ENCODE measurements around the gene MBD6. TPM values are rescaled to one million over a fixed set of nuclear protein-coding genes. Genes with fewer than 3 reads are reported as not detected.

The MBD6 gene
- total and polyA plus RNA-seq, 11 donors: 11.4 to 43.3 (median 28.7) TPM

DNA sequence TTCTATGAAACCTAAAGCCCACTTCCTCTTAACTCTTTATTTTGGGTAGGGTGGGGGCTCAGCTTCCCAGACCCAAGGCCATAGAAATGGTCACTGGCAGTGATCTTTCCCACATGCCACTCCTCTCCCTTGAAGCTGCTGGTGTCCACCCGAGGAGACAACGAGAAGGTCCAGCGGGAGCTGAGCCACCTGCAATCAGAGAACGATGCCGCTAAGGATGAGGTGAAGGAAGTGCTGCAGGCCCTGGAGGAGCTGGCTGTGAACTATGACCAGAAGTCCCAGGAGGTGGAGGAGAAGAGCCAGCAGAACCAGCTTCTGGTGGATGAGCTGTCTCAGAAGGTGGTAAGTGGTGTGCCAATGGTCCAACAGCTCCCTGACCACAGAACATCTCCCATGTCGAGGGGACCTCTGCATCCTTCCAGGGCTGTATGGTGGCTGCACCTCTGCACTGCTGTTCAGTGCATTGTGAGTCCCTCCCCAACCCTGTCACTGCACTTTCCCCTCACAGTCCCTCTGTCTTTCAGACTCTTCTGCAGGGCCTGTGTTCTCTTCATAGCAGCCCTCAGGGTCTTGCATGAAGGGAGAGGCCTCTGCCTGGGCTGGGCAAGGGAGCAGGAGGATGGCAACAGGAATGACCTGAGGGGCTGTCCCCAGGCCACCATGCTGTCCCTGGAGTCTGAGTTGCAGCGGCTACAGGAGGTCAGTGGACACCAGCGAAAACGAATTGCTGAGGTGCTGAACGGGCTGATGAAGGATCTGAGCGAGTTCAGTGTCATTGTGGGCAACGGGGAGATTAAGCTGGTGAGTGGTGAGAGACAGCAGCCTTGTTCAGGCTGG is 49.5 kb downstream of the MBD6 start:
- TF ChIP-seq, protein P1, sequence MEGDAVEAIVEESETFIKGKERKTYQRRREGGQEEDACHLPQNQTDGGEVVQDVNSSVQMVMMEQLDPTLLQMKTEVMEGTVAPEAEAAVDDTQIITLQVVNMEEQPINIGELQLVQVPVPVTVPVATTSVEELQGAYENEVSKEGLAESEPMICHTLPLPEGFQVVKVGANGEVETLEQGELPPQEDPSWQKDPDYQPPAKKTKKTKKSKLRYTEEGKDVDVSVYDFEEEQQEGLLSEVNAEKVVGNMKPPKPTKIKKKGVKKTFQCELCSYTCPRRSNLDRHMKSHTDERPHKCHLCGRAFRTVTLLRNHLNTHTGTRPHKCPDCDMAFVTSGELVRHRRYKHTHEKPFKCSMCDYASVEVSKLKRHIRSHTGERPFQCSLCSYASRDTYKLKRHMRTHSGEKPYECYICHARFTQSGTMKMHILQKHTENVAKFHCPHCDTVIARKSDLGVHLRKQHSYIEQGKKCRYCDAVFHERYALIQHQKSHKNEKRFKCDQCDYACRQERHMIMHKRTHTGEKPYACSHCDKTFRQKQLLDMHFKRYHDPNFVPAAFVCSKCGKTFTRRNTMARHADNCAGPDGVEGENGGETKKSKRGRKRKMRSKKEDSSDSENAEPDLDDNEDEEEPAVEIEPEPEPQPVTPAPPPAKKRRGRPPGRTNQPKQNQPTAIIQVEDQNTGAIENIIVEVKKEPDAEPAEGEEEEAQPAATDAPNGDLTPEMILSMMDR (IDR thresholded peaks at IDR 0.05): no peak
- no peak for TF ChIP-seq POLR2A (IDR thresholded peaks at IDR 0.05)

DNA sequence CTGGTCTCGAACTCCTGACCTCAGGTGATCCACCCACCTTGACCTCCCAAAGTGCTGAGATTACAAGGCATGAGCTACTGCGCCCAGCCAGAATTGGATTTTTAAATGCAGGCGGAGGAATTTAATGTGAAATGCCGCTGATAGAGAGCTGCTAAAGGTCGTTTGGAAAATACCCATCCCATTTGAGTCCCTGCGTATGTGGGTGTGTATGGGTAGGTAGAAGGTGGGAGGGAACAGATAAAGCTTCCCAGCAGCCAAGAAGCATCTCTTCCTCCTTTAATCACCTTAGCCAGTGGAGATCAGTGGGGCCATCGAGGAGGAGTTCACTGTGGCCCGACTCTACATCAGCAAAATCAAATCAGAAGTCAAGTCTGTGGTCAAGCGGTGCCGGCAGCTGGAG is 52.2 kb downstream of the MBD6 start:
- Histone ChIP-seq H3K9me3 (no peaks in the 10 kb centered on the region), H3K4me3 (no peak overlapping the region), H3K27ac (no peak overlapping the region), H3K4me1 (no peaks in the 10 kb centered on the region), H3K36me3 (no peaks in the 10 kb centered on the region), H3K27me3 (peaks cover 0 to 15% (median 0%) of the 10 kb centered on the region in 9 donors)
- ATAC-seq: no peak
- no peak for DNase-seq
- intact Hi-C loops (cut with DNase I): no loop called here
- 80 to 88% (median 85%) methylated on average over 10 of the region's 10 CpGs for WGBS, 4 donors
- TF ChIP-seq POLR2A (IDR thresholded peaks at IDR 0.05): no peak
- TF ChIP-seq, protein P1 (IDR thresholded peaks at IDR 0.05): no peak

More for the DNA sequence above, 49.5 kb downstream of the MBD6 start:
- Histone ChIP-seq H3K27me3 (peaks cover 0 to 31% (median 0%) of the 10 kb centered on the region in 9 donors), H3K4me3 (no peak overlapping the region), H3K9me3 (no peaks in the 10 kb centered on the region), H3K36me3 (no peaks in the 10 kb centered on the region), H3K27ac (no peak overlapping the region), H3K4me1 (no peaks in the 10 kb centered on the region)
- intact Hi-C loops (cut with DNase I): no loop called here
- ATAC-seq (no peak), DNase-seq (no peak)
- WGBS, 4 donors: 83 to 89% (median 87%) methylated on average over 12 of the region's 12 CpGs

DNA sequence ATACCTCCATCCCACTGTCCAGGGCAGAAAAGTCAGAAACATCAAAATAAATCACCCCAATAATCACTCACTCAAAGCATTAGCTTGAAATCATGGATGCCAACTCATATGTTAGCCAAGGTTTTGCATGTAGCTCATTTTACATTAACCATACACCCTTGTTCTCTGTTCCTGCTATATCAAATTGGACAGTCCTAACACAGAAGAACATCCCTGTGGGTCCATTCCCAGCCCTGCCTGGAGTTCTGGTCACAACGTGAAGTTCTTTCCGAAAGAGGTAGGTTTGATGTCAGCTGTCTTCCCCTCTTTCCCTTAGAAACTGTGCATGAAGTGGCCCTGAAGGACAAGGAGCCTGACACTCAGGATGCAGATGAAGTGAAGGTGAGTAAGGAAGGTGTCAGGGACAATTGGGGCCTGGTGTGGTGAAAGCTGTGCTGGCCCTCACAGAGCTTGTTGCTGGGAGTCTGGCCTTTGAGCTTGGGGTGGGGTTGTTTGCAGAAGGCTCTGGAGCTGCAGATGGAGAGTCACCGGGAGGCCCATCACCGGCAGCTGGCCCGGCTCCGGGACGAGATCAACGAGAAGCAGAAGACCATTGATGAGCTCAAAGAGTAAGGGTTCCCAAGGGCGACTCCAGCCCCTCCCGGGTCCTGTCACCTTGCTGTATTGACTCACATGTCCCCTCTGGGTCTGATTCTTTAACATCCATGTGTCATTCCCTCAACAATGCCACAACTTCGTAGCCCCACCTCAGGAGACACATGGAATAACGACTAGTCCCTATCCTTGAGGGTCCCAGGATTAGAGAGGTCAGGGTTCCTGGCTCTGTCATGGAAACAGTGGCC is 53.4 kb downstream of the MBD6 start:
- no peaks in the 10 kb centered on the region for H3K4me1 ChIP-seq
- no peak overlapping the region for H3K27ac ChIP-seq
- no peaks in the 10 kb centered on the region for H3K9me3 ChIP-seq
- TF ChIP-seq, protein P1 (IDR thresholded peaks at IDR 0.05): no peak
- no peak for TF ChIP-seq POLR2A (IDR thresholded peaks at IDR 0.05)
- no peaks in the 10 kb centered on the region for H3K36me3 ChIP-seq
- H3K4me3 ChIP-seq: no peak overlapping the region
- ATAC-seq (no peak), DNase-seq (no peak)
- WGBS, 4 donors: 79 to 87% (median 85%) methylated on average over 12 of the region's 12 CpGs
- H3K27me3 ChIP-seq: peaks cover 0 to 9% (median 0%) of the 10 kb centered on the region in 9 donors
- intact Hi-C loops (cut with DNase I): no loop called here

DNA sequence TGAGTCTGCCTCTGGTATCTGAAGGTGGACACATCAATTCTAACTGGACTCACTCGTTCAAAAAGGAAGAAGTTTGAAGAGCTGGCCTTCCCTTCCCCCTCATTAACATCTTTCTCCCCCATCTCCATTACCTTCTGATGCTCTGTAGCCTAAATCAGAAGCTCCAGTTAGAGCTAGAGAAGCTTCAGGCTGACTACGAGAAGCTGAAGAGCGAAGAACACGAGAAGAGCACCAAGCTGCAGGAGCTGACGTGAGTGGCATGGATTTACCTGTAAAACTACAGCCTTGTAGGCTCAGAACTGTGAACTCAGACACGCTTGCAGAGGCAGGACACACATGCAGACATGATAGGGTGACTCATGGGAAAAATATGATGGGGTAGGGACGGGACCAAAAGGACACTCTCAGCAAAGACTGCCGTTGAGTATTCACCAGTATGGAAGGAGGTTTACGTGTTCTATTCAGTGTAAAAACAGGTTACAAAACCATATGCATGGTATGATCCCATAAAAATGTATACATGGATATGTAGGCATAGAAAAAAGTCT is 54.1 kb downstream of the MBD6 start:
- ATAC-seq (no peak), DNase-seq (no peak)
- WGBS, 4 donors: 77 to 84% (median 82%) methylated on average over 9 of the region's 9 CpGs
- no peak overlapping the region for H3K4me3 ChIP-seq
- intact Hi-C loops (cut with DNase I): no loop called here
- H3K9me3 ChIP-seq: no peaks in the 10 kb centered on the region
- TF ChIP-seq POLR2A (IDR thresholded peaks at IDR 0.05): no peak
- TF ChIP-seq, protein P1 (IDR thresholded peaks at IDR 0.05): no peak
- peaks cover 0 to 3% (median 0%) of the 10 kb centered on the region in 9 donors for H3K27me3 ChIP-seq
- H3K36me3 ChIP-seq: no peaks in the 10 kb centered on the region
- no peaks in the 10 kb centered on the region for H3K4me1 ChIP-seq
- H3K27ac ChIP-seq: no peak overlapping the region

Data from heart left ventricle (tissue), 16 donors.